ENCODE data around the gene NPAS3.

DNA sequence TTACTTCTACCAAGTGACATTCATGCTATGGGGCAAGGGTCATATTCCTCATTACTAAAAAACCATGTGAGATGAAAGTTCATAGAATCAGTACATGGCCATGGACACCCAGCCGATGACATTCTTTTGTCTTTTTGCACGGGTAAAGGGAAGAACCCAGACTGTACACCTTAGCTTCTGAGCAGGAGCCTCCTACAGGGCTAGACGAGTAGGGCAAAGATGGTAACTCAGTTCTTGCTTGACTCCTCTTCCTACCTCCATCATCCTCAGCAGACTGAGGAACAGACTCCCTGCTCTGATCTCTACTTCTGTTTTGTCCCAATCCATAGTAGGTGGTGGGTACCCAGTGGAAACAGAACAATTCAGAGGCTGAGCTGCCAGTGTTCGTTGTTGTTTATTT lies 281.3 kb downstream of the NPAS3 start:
- TF ChIP-seq, protein P1, sequence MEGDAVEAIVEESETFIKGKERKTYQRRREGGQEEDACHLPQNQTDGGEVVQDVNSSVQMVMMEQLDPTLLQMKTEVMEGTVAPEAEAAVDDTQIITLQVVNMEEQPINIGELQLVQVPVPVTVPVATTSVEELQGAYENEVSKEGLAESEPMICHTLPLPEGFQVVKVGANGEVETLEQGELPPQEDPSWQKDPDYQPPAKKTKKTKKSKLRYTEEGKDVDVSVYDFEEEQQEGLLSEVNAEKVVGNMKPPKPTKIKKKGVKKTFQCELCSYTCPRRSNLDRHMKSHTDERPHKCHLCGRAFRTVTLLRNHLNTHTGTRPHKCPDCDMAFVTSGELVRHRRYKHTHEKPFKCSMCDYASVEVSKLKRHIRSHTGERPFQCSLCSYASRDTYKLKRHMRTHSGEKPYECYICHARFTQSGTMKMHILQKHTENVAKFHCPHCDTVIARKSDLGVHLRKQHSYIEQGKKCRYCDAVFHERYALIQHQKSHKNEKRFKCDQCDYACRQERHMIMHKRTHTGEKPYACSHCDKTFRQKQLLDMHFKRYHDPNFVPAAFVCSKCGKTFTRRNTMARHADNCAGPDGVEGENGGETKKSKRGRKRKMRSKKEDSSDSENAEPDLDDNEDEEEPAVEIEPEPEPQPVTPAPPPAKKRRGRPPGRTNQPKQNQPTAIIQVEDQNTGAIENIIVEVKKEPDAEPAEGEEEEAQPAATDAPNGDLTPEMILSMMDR (IDR thresholded peaks at IDR 0.05): no peak
- no peak for TF ChIP-seq POLR2A (IDR thresholded peaks at IDR 0.05)
